GM23338 (cell line): ENCODE results near the gene TBC1D5. TPM values are rescaled to one million over a fixed set of nuclear protein-coding genes. Genes with fewer than 3 reads are reported as not detected.
"Not testable (repeated sequence)": the region's sequence is repeated elsewhere in the genome, so short reads cannot be mapped to it uniquely, and the experiment has no call there.

Source experiments
- ATAC-seq: fragments of 200-7000 bp; cut with Tn5 transposase; 3 replicates; pipeline ENCODE4 v1.9.1; 2020
- DNase-seq: peaks from one replicate; pipeline ENCODE4 v3.0.0-alpha.2; 2015; ENCODE audit warnings: low spot score
- H2AFZ ChIP-seq: fragments of 200-600 bp; sonication (generic); 2 replicates; pipeline ENCODE4 v1.8.0; 2016; ENCODE audit warnings: antibody characterized with exemption, mild to moderate bottlenecking, moderate library complexity
- H3F3A ChIP-seq: fragments of 200-600 bp; sonication (generic); replicated peaks from 2 replicates; pipeline ENCODE4 v1.8.0; 2017; ENCODE audit warnings: antibody characterized with exemption, mixed run types, low read depth
- H3K27ac ChIP-seq: fragments of 200-600 bp; sonication (generic); 2 replicates; pipeline ENCODE4 v1.6.1; 2016; ENCODE audit warnings: low read depth
- H3K27me3 ChIP-seq: fragments of 200-600 bp; sonication (generic); 2 replicates; pipeline ENCODE4 v1.8.0; 2016; ENCODE audit warnings: mild to moderate bottlenecking, mixed run types, moderate library complexity; ENCODE audit not compliant: insufficient read depth
- H3K36me3 ChIP-seq: fragments of 200-600 bp; sonication (generic); 2 replicates; pipeline ENCODE4 v1.8.0; 2016; ENCODE audit warnings: mild to moderate bottlenecking; ENCODE audit not compliant: insufficient read depth
- H3K4me1 ChIP-seq: fragments of 200-600 bp; sonication (generic); 2 replicates; pipeline ENCODE4 v1.8.0; 2016; ENCODE audit warnings: mild to moderate bottlenecking, moderate library complexity; ENCODE audit not compliant: insufficient read depth
- H3K4me2 ChIP-seq: fragments of 200-600 bp; sonication (generic); 2 replicates; pipeline ENCODE4 v1.7.1; 2017; ENCODE audit warnings: mixed run types
- H3K4me3 ChIP-seq: fragments of 200-600 bp; sonication (generic); 2 replicates; pipeline ENCODE4 v1.6.1; 2016; ENCODE audit warnings: mixed run types
- H3K79me2 ChIP-seq: fragments of 200-600 bp; sonication (generic); replicated peaks from 2 replicates; pipeline ENCODE4 v1.8.0; 2017; ENCODE audit warnings: mild to moderate bottlenecking; ENCODE audit not compliant: insufficient read depth
- H3K9me2 ChIP-seq: fragments of 200-600 bp; sonication (generic); 2 replicates; pipeline ENCODE4 v1.8.0; 2017; ENCODE audit not compliant: insufficient read depth
- H4K20me1 ChIP-seq: fragments of 200-600 bp; sonication (generic); replicated peaks from 2 replicates; pipeline ENCODE4 v1.8.0; 2017; ENCODE audit warnings: mild to moderate bottlenecking; ENCODE audit not compliant: insufficient read depth
- H3K27ac Mint-ChIP-seq: 2 replicates; pipeline ENCODE4 v1.8.0; 2020; ENCODE audit warnings: inconsistent platforms, mild to moderate bottlenecking, moderate library complexity, mixed read lengths
- H3K27me3 Mint-ChIP-seq: 3 replicates; pipeline ENCODE4 v1.8.0; 2022; ENCODE audit warnings: low read depth, mild to moderate bottlenecking, moderate library complexity, mixed read lengths, inconsistent platforms; ENCODE audit not compliant: insufficient read depth, poor library complexity
- H3K36me3 Mint-ChIP-seq: 3 replicates; pipeline ENCODE4 v1.8.0; 2021; ENCODE audit warnings: low read depth, mild to moderate bottlenecking, inconsistent platforms, moderate library complexity, mixed read lengths
- H3K4me1 Mint-ChIP-seq: 3 replicates; pipeline ENCODE4 v1.8.0; 2020; ENCODE audit warnings: mild to moderate bottlenecking, inconsistent platforms, mixed read lengths
- H3K4me3 Mint-ChIP-seq: 3 replicates; pipeline ENCODE4 v1.8.0; 2021; ENCODE audit warnings: moderate library complexity, mild to moderate bottlenecking, inconsistent platforms, mixed read lengths
- H3K9me3 Mint-ChIP-seq: 3 replicates; pipeline ENCODE4 v1.8.0; 2020; ENCODE audit warnings: moderate library complexity, mild to moderate bottlenecking, inconsistent platforms, mixed read lengths
- CREB1 ChIP-seq: fragments of 250-450 bp; sonication (Bioruptor Pico); IDR thresholded peaks from 2 replicates; pipeline ENCODE4 v1.5.0; 2020; ENCODE audit warnings: low read depth, mild to moderate bottlenecking, moderate library complexity
- EZH2 ChIP-seq: fragments of 200-600 bp; sonication (generic); IDR thresholded peaks from one replicate; pipeline ENCODE4 v1.8.0; 2017; ENCODE audit warnings: antibody characterized with exemption, mild to moderate bottlenecking, low read depth; ENCODE audit not compliant: unreplicated experiment
- EZH2phosphoT487 ChIP-seq: fragments of 200-600 bp; sonication (generic); IDR thresholded peaks from one replicate; pipeline ENCODE4 v1.8.1; 2018; ENCODE audit warnings: antibody characterized with exemption; ENCODE audit not compliant: unreplicated experiment
- JUNB ChIP-seq: IDR thresholded peaks from one replicate; pipeline ENCODE4 v1.6.1; 2016; ENCODE audit warnings: antibody characterized with exemption; ENCODE audit not compliant: unreplicated experiment
- POLR2AphosphoS5 ChIP-seq: IDR thresholded peaks from 2 replicates; pipeline ENCODE4 v1.6.1; 2016; ENCODE audit warnings: antibody characterized with exemption, low read depth
- ZNF331 ChIP-seq: fragments of 250-450 bp; sonication (Bioruptor Pico); IDR thresholded peaks from 2 replicates; pipeline ENCODE4 v1.5.0; 2020; ENCODE audit warnings: low read depth, mild to moderate bottlenecking, moderate library complexity
- polyA plus RNA-seq: library from polyadenylated mRNA; unstranded; fragments of >200 nt; fragmentation: Nextera tagmentation; extraction: Ambion mirVana; gene quantifications from 2 replicates; pipeline ENCODE4 v1.2.1, GENCODE V29; 2016
- total RNA-seq: library from RNA; depleted of rRNA; stranded (reverse); fragments of >200 nt; shearing (Covaris generic); gene quantifications from 2 replicates; pipeline ENCODE4 v1.2.3, GENCODE V29; 2014
- TF ChIP-seq, protein P1 (sequence below): IDR thresholded peaks from 2 replicates; pipeline ENCODE4 v1.6.1; 2016; ENCODE audit warnings: antibody characterized with exemption

The TBC1D5 gene
- total and polyA plus RNA-seq, 2 experiments from 2014 or later: 21.8 to 48.1 TPM

DNA sequence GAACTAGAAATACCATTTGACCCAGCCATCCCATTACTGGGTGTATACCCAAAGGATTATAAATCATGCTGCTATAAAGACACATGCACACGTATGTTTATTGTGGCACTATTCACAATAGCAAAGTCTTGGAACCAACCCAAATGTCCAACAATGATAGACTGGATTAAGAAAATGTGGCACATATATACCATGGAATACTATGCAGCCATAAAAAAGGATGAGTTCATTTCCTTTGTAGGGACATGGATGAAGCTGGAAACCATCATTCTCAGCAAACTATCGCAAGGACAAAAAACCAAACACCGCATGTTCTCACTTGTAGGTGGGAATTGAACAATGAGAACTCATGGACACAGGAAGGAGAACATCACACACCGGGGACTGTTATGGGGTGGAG, 210.0 kb downstream of the TBC1D5 start:
- not testable (repeated sequence) for H3K4me3 ChIP-seq, H3K9me2 ChIP-seq, H3K9me3 Mint-ChIP-seq, H2AFZ ChIP-seq, DNase-seq, H3K4me2 ChIP-seq, H3K4me1 ChIP-seq, H3K4me3 Mint-ChIP-seq, H3K27ac ChIP-seq, H3K36me3 ChIP-seq, H3K27me3 Mint-ChIP-seq, H4K20me1 ChIP-seq, ATAC-seq, H3K36me3 Mint-ChIP-seq, H3F3A ChIP-seq, H3K4me1 Mint-ChIP-seq, H3K79me2 ChIP-seq, H3K27me3 ChIP-seq, H3K27ac Mint-ChIP-seq

DNA sequence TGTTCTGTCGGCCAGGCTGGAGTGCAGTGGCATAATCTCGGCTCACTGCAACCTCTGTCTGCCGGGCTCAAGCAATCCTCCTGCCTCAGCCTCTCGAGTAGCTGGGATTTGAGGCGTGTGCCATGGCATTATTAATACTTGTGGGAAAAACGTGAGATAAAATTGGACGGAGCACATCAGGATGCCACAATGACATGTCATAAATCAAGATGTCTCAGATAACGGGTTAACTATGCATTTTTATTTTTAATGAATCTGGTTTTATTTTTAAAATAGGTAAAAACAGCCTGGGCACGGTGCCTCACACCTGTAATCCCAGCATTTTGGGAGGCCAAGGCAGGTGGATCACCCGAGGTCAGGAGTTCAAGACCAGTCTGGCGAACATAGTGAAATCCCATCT, 212.8 kb downstream of the TBC1D5 start:
- Histone ChIP-seq H3K36me3 (no peaks in the 10 kb centered on the region), H3K27me3 (no peaks in the 10 kb centered on the region), H3K27ac (no peak overlapping the region), H3K4me3 (no peak overlapping the region), H3K4me1 (peaks cover 10% of the 10 kb centered on the region), H3K4me2 (no peak overlapping the region), H2AFZ (no peak overlapping the region), H4K20me1 (no peaks in the 10 kb centered on the region), H3K9me2 (no peaks in the 10 kb centered on the region), H3K79me2 (no peaks in the 10 kb centered on the region), H3F3A (no peaks in the 10 kb centered on the region)
- Mint-ChIP-seq H3K4me3 (no peak overlapping the region), H3K27ac (no peak overlapping the region), H3K9me3 (peaks cover 6% of the 10 kb centered on the region; the same call in 2 of the 3 replicates), H3K36me3 (no peaks in the 10 kb centered on the region; the same call in 2 of the 3 replicates), H3K4me1 (peaks cover 7% of the 10 kb centered on the region; the same call in 2 of the 3 replicates), H3K27me3 (no peaks in the 10 kb centered on the region)
- ATAC-seq: no peak
- TF ChIP-seq CREB1 (CRISPR knock-in tag): no peak
- no peak for DNase-seq

DNA sequence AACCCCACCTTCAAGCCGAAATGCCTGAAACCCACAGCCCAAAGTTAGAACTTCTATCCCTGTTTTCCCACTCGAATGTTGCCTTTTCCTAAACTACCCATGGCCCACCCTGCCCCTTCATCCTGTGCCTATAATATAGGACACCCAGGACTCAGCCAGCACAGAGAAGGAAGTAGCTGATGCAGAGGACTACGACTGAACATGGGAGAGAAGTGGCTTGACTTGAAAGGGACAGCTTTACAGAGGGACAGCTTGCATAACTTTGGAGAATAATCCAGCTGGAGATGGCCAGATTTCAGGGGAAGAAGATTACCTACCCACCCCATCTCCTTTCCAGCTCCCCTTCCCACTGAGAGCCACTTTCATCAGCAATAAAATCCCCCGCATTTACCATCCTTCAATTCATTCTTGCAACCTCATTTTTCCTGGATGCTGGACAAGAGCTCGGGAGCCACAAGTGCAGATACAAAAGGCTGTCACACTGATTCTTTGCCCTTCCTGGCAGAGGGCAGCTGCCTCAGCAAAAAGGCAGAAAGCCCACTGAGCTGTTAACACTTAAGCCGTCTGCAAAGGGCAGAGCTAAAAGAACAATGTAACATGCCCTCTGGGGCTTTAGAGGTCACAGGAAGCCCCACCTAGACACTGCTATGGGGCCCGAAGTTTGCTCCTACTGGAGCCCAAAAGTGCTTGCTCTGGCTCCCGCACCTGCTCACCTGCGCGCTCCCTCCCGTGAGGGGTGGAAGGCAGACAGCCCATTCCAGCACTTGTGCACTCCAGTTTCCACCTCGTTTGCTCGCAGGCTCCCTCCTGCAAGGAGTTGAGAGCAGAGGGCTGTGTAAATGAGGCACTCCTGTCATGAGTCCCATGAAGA, 224.0 kb downstream of the TBC1D5 start:
- Histone ChIP-seq H3K4me1 (peaks cover 10% of the 10 kb centered on the region), H3K79me2 (no peaks in the 10 kb centered on the region), H3K4me3 (no peak overlapping the region), H4K20me1 (no peaks in the 10 kb centered on the region), H3K9me2 (no peaks in the 10 kb centered on the region), H3F3A (no peaks in the 10 kb centered on the region), H2AFZ (no peak overlapping the region), H3K27ac (no peak overlapping the region), H3K27me3 (no peaks in the 10 kb centered on the region), H3K4me2 (0 out of 2 replicates have a peak overlapping the region, but pooled peaks have one; percentile 20), H3K36me3 (no peaks in the 10 kb centered on the region)
- H3K27me3 Mint-ChIP-seq: peaks cover 3% of the 10 kb centered on the region
- peak overlapping the region; percentile 82 for H3K27ac Mint-ChIP-seq
- TF ChIP-seq JUNB (no peak), EZH2 (no peak), ZNF331 (no peak), EZH2phosphoT487 (no peak), POLR2AphosphoS5 (no peak)
- TF ChIP-seq, protein P1, sequence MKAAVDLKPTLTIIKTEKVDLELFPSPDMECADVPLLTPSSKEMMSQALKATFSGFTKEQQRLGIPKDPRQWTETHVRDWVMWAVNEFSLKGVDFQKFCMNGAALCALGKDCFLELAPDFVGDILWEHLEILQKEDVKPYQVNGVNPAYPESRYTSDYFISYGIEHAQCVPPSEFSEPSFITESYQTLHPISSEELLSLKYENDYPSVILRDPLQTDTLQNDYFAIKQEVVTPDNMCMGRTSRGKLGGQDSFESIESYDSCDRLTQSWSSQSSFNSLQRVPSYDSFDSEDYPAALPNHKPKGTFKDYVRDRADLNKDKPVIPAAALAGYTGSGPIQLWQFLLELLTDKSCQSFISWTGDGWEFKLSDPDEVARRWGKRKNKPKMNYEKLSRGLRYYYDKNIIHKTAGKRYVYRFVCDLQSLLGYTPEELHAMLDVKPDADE: no peak
- H3K4me1 Mint-ChIP-seq: peaks cover 22% of the 10 kb centered on the region
- no peak overlapping the region for H3K4me3 Mint-ChIP-seq
- H3K9me3 Mint-ChIP-seq: no peaks in the 10 kb centered on the region
- DNase-seq (peak; percentile 46), ATAC-seq (peak; percentile 93)
- H3K36me3 Mint-ChIP-seq: no peaks in the 10 kb centered on the region
